ENCODE measurements around the gene CBX8. TPM values are rescaled to one million over a fixed set of nuclear protein-coding genes. Genes with fewer than 3 reads are reported as not detected.

CBX8 gene
- total and polyA plus RNA-seq, 2 donors (not counting 3 experiments of a cell fraction or from before 2014, with no cell fraction given) = 0.69 to 3.1 TPM

GRCh38 chr17:79819085-79819484 lies 22.2 kb upstream of the CBX8 start:
- ChIA-PET POLR2A (no interaction called here), CTCF (interaction anchor here (0.7 to 2.8 kb wide), 5 partner anchors 10 to 73 kb away, joined by 3 to 12 read pairs (median 4); partner anchors contain the start of gene CBX4)
- Histone ChIP-seq H3K9me3 (replicated peaks; ENCODE audit: control insufficient read depth, insufficient read depth, low read length) (no peaks in the 10 kb centered on the region), H3K4me1 (ENCODE audit: control insufficient read depth, extremely low read depth, insufficient read depth, low read length) (peaks cover 3% of the 10 kb centered on the region), H3K27ac (ENCODE audit: insufficient read depth, low read depth, low read length) (no peak overlapping the region), H3K9me1 (replicated peaks; ENCODE audit: control insufficient read depth, extremely low read depth, insufficient read depth, low read length) (no peaks in the 10 kb centered on the region), H4K20me1 (replicated peaks; ENCODE audit: control insufficient read depth, extremely low read depth, insufficient read depth, low read length) (no peaks in the 10 kb centered on the region), H3K4me3 (replicated peaks in 1 of 3; ENCODE audit: insufficient read depth in 1 of 3, low read depth in 1 of 3, low read length in 3 of 3) (no peak overlapping the region), H2AFZ (ENCODE audit: low read depth, low read length) (no peak overlapping the region), H3K4me2 (ENCODE audit: insufficient read depth, low read length) (no peak overlapping the region), H3K27me3 (ENCODE audit: control insufficient read depth in 2 of 2, insufficient read depth in 2 of 2, low read length in 2 of 2) (peaks cover 39 to 55% of the 10 kb centered on the region in 2 experiments), H3K36me3 (ENCODE audit: control insufficient read depth in 2 of 2, extremely low read depth in 1 of 2, insufficient read depth in 2 of 2, low read length in 2 of 2) (no peaks in the 10 kb centered on the region), H3K9ac (replicated peaks; ENCODE audit: extremely low read depth, insufficient read depth, low read length) (no peak overlapping the region), H3K79me2 (ENCODE audit: control insufficient read depth, insufficient read depth, low read length) (no peaks in the 10 kb centered on the region)
- FAIRE-seq (no peak), DNase-seq (ENCODE audit: low read depth, low spot score) (no peak)
- TF ChIP-seq JUN (IDR thresholded peaks at IDR 0.05; ENCODE audit: borderline replicate concordance, insufficient read depth, insufficient read length, low read depth) (no peak), FOS (IDR thresholded peaks at IDR 0.05; ENCODE audit: borderline replicate concordance, insufficient read depth, low read length) (no peak), CTCF (IDR thresholded peaks at IDR 0.05; ENCODE audit: extremely low read depth in 1 of 2, insufficient read depth in 1 of 2, low read depth in 1 of 2, low read length in 2 of 2) (no peak), EZH2 (IDR thresholded peaks at IDR 0.05; ENCODE audit: borderline replicate concordance, low read depth, low read length, severe bottlenecking) (no peak), POLR2A (IDR thresholded peaks at IDR 0.05; ENCODE audit: low read depth, low read length) (no peak), POLR2AphosphoS5 (IDR thresholded peaks at IDR 0.05; ENCODE audit: insufficient read depth, low read depth, low read length) (no peak), MYC (IDR thresholded peaks at IDR 0.05; ENCODE audit: low read depth, low read length) (no peak), GATA2 (IDR thresholded peaks at IDR 0.05; ENCODE audit: insufficient read depth, insufficient read length, low read depth, low read length) (no peak)
- TF ChIP-seq, protein P1, sequence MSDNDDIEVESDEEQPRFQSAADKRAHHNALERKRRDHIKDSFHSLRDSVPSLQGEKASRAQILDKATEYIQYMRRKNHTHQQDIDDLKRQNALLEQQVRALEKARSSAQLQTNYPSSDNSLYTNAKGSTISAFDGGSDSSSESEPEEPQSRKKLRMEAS (IDR thresholded peaks at IDR 0.05; ENCODE audit: insufficient read depth, insufficient read length) = no peak
- dilution Hi-C loops (cut with MboI; ENCODE audit: extremely low pct_ligation_motif_present, low sequenced_read_pairs) (no loop called here), intact Hi-C loops (cut with micrococcal nuclease) (no loop called here)
- no TSS peak for BruUV-seq (replicated peaks)
